Measurements from ENCODE around the gene PARVB. TPM values are rescaled to one million over a fixed set of nuclear protein-coding genes. Genes with fewer than 3 reads are reported as not detected.

PARVB gene
- polyA plus RNA-seq, 1 donor (not counting 4 experiments of a cell fraction or from before 2014, with no cell fraction given), result 10.5 TPM

- TF ChIP-seq EZH2 (IDR thresholded peaks at IDR 0.05; ENCODE audit: low read length), result no peak
- TF ChIP-seq CTCF (optimal IDR thresholded peaks at IDR 0.05 in 1 of 3, IDR thresholded peaks at IDR 0.05 in 1 of 3, conservative IDR thresholded peaks at IDR 0.05 in 1 of 3; ENCODE audit: extremely low read depth in 1 of 3, insufficient read depth in 2 of 3, low read length in 3 of 3), result no peak
- Histone ChIP-seq H2AFZ (ENCODE audit: control insufficient read depth, low read length) (no peak overlapping the region), H3K4me1 (ENCODE audit: control insufficient read depth, extremely low read depth, insufficient read depth, low read length) (no peaks in the 10 kb centered on the region), H3K27ac (ENCODE audit: control insufficient read depth, insufficient read depth, low read length) (no peak overlapping the region), H3K4me3 (ENCODE audit: control insufficient read depth in 2 of 3, extremely low read depth in 1 of 3, insufficient read depth in 2 of 3, low read depth in 1 of 3, low read length in 3 of 3) (no peak overlapping the region), H3K9ac (ENCODE audit: control insufficient read depth, extremely low read depth, insufficient read depth, low read length) (no peak overlapping the region), H3K9me1 (ENCODE audit: control insufficient read depth, extremely low read depth, insufficient read depth, low read length) (peaks cover 3% of the 10 kb centered on the region), H3K27me3 (ENCODE audit: control insufficient read depth, extremely low read depth, insufficient read depth, low read length) (no peaks in the 10 kb centered on the region), H3K9me3 (ENCODE audit: control insufficient read depth, low read depth, low read length) (no peaks in the 10 kb centered on the region), H3K79me2 (ENCODE audit: control insufficient read depth, insufficient read depth, low read length) (no peaks in the 10 kb centered on the region), H3K36me3 (ENCODE audit: control insufficient read depth in 2 of 2, extremely low read depth in 1 of 2, insufficient read depth in 2 of 2, low read length in 2 of 2) (no peaks in the 10 kb centered on the region), H3K4me2 (ENCODE audit: control insufficient read depth, extremely low read depth, insufficient read depth, low read depth, low read length) (no peak overlapping the region), H4K20me1 (ENCODE audit: control insufficient read depth, extremely low read depth, insufficient read depth, low read length) (no peaks in the 10 kb centered on the region)
- DNase-seq (ENCODE audit: low read depth, low spot score) (no peak), FAIRE-seq (no peak)
- dilution Hi-C loops (cut with MboI; ENCODE audit: extremely low pct_ligation_motif_present, low sequenced_read_pairs), result no loop called here
Observed at GRCh38 chr22:44118645-44119315, 94.7 kb downstream of the PARVB start.

- no peaks in the 10 kb centered on the region for H3K27me3 ChIP-seq (ENCODE audit: control insufficient read depth, extremely low read depth, insufficient read depth, low read length)
- dilution Hi-C loops (cut with MboI; ENCODE audit: extremely low pct_ligation_motif_present, low sequenced_read_pairs), result no loop called here
- H4K20me1 ChIP-seq (ENCODE audit: control insufficient read depth, extremely low read depth, insufficient read depth, low read length), result no peaks in the 10 kb centered on the region
- no peak for TF ChIP-seq EZH2 (IDR thresholded peaks at IDR 0.05; ENCODE audit: low read length)
- no peak for TF ChIP-seq CTCF (optimal IDR thresholded peaks at IDR 0.05 in 1 of 3, IDR thresholded peaks at IDR 0.05 in 1 of 3, conservative IDR thresholded peaks at IDR 0.05 in 1 of 3; ENCODE audit: extremely low read depth in 1 of 3, insufficient read depth in 2 of 3, low read length in 3 of 3)
- H3K4me1 ChIP-seq (ENCODE audit: control insufficient read depth, extremely low read depth, insufficient read depth, low read length), result no peaks in the 10 kb centered on the region
- no peak for DNase-seq (ENCODE audit: low read depth, low spot score)
- no peak overlapping the region for H2AFZ ChIP-seq (ENCODE audit: control insufficient read depth, low read length)
- H3K4me3 ChIP-seq (ENCODE audit: control insufficient read depth in 2 of 3, extremely low read depth in 1 of 3, insufficient read depth in 2 of 3, low read depth in 1 of 3, low read length in 3 of 3), result no peak overlapping the region
- no peak for FAIRE-seq
- H3K79me2 ChIP-seq (ENCODE audit: control insufficient read depth, insufficient read depth, low read length), result no peaks in the 10 kb centered on the region
- peaks cover 3% of the 10 kb centered on the region for H3K9me1 ChIP-seq (ENCODE audit: control insufficient read depth, extremely low read depth, insufficient read depth, low read length)
- H3K9me3 ChIP-seq (ENCODE audit: control insufficient read depth, low read depth, low read length), result no peaks in the 10 kb centered on the region
- H3K36me3 ChIP-seq (ENCODE audit: control insufficient read depth in 2 of 2, extremely low read depth in 1 of 2, insufficient read depth in 2 of 2, low read length in 2 of 2), result no peaks in the 10 kb centered on the region
- no peak overlapping the region for H3K9ac ChIP-seq (ENCODE audit: control insufficient read depth, extremely low read depth, insufficient read depth, low read length)
- H3K27ac ChIP-seq (ENCODE audit: control insufficient read depth, insufficient read depth, low read length), result no peak overlapping the region
- H3K4me2 ChIP-seq (ENCODE audit: control insufficient read depth, extremely low read depth, insufficient read depth, low read depth, low read length), result no peak overlapping the region
Observed at GRCh38 chr22:44119669-44120313, 95.7 kb downstream of the PARVB start.
